ENCODE data around the gene ZP3. TPM values are rescaled to one million over a fixed set of nuclear protein-coding genes. Genes with fewer than 3 reads are reported as not detected.
"Not testable (repeated sequence)": the region's sequence is repeated elsewhere in the genome, so short reads cannot be mapped to it uniquely, and the experiment has no call there.

Gene ZP3
- total and polyA plus RNA-seq, 2 experiments from 2014 or later: 0.77 to 2.4 TPM

GRCh38 chr7:76383089-76383944 lies 41.4 kb upstream of the ZP3 start:
- no peak for TF ChIP-seq CTCF (IDR thresholded peaks at IDR 0.05; ENCODE audit: low read depth, low read length)
- Histone ChIP-seq H3K27me3 (no peaks in the 10 kb centered on the region), H3K4me1 (ENCODE audit: low read depth) (no peaks in the 10 kb centered on the region), H3K36me3 (no peaks in the 10 kb centered on the region), H3K4me3 (no peak overlapping the region), H3K27ac (no peak overlapping the region), H3K9me3 (ENCODE audit: low read depth) (no peaks in the 10 kb centered on the region)
- peak; percentile 31 to 54 for DNase-seq (ENCODE audit: low read depth in 1 of 2, low spot score in 1 of 2)

- no peaks in the 10 kb centered on the region for H3K36me3 ChIP-seq
- no peak overlapping the region for H3K27ac ChIP-seq
- TF ChIP-seq CTCF (IDR thresholded peaks at IDR 0.05; ENCODE audit: low read depth, low read length): no peak
- H3K9me3 ChIP-seq (ENCODE audit: low read depth): no peaks in the 10 kb centered on the region
- DNase-seq (ENCODE audit: low read depth in 1 of 2, low spot score in 1 of 2): no peak
- H3K4me3 ChIP-seq: no peak overlapping the region
- H3K4me1 ChIP-seq (ENCODE audit: low read depth): no peaks in the 10 kb centered on the region
- no peaks in the 10 kb centered on the region for H3K27me3 ChIP-seq
These were observed 38.0 kb upstream of the ZP3 start for GRCh38 chr7:76386691-76387260.

GRCh38 chr7:76387789-76388188 lies 37.0 kb upstream of the ZP3 start:
- H3K27ac ChIP-seq; H3K9me3 ChIP-seq (ENCODE audit: low read depth); H3K4me3 ChIP-seq; H3K36me3 ChIP-seq; DNase-seq (ENCODE audit: low read depth in 1 of 2, low spot score in 1 of 2); H3K4me1 ChIP-seq (ENCODE audit: low read depth); H3K27me3 ChIP-seq: not testable (repeated sequence)

GRCh38 chr7:76390092-76390491 lies 34.7 kb upstream of the ZP3 start:
- no peak overlapping the region for H3K27ac ChIP-seq
- H3K4me3 ChIP-seq: no peak overlapping the region
- H3K27me3 ChIP-seq: no peaks in the 10 kb centered on the region
- H3K36me3 ChIP-seq: no peaks in the 10 kb centered on the region
- no peaks in the 10 kb centered on the region for H3K4me1 ChIP-seq (ENCODE audit: low read depth)
- no peaks in the 10 kb centered on the region for H3K9me3 ChIP-seq (ENCODE audit: low read depth)
- DNase-seq (ENCODE audit: low read depth in 1 of 2, low spot score in 1 of 2): no peak
- no peak for TF ChIP-seq CTCF (IDR thresholded peaks at IDR 0.05; ENCODE audit: low read depth, low read length)

GRCh38 chr7:76392531-76393115 lies 32.1 kb upstream of the ZP3 start:
- H3K4me1 ChIP-seq (ENCODE audit: low read depth): no peaks in the 10 kb centered on the region
- H3K4me3 ChIP-seq: peak overlapping the region; percentile 10
- H3K27ac ChIP-seq: no peak overlapping the region
- no peaks in the 10 kb centered on the region for H3K27me3 ChIP-seq
- H3K36me3 ChIP-seq: no peaks in the 10 kb centered on the region
- no peaks in the 10 kb centered on the region for H3K9me3 ChIP-seq (ENCODE audit: low read depth)
- no peak for DNase-seq (ENCODE audit: low read depth in 1 of 2, low spot score in 1 of 2)
- TF ChIP-seq CTCF (IDR thresholded peaks at IDR 0.05; ENCODE audit: low read depth, low read length): no peak

All from cardiac muscle cell (in vitro differentiated cells and primary cell).